GM10847 (cell line): ENCODE data around the gene LYVE1.

Experiments
- POLR2A ChIP-seq: IDR thresholded peaks from 2 replicates; pipeline ENCODE4 v1.6.1; 2011; ENCODE audit not compliant: insufficient read length; ENCODE audit errors: extremely low read depth

Gene LYVE1

DNA sequence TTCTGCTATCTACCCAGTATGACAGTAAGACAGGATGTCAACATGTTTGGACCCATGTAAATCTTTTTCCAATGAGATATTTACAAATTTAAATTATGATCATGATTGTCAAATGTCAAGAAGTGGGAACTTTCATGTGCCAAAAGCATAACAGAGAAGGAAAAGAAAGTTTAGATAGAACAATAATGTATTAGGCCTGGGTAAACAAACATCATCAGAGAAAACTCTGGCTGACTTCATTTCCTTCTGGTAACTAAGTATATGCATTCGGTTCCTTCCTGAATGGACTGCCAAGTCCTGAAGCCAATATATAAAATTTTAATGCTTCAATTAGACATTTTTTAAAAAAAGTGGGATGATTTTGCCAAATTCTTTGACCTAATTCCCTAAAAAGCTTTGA is 44.0 kb downstream of the LYVE1 start:
- TF ChIP-seq POLR2A: no peak

DNA sequence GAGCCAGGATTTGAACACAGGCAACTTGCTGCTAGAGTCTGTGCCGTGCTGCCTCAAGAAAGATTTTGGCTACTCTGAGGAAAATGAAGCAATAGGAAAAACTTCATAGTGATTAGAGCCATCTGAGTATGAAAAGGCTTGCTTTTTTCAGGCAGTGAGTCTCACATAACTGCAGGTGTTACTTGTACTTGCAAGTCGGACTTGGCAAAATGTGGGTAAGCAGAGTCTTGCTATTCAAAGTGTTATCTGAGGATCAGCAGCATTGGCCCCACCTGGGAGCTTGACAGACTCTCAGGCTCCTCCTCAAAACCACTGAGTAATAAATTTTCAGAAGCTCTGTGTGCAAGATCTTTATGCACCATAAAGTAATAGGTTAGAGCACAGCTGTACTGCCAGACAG is 45.5 kb downstream of the LYVE1 start:
- no peak for TF ChIP-seq POLR2A

DNA sequence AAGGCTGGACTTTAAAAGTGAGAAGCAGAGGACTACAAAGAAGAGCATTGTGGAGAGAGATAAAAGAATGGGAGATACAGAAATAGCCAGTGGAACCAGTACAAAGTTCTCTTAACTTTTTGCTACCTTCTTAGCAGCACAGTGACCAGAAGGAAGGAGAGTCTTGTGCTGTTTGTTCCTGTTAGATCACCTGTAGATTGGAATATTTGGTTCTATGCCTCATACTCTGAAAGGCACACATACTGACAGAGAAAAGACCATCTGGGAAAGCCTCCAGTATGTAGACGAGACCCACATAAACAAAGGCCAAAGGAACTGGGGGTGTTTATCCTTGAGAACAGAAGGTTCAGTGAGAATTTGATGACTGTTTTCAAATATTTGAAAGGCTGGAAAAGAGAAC is 46.2 kb downstream of the LYVE1 start:
- TF ChIP-seq POLR2A: no peak

DNA sequence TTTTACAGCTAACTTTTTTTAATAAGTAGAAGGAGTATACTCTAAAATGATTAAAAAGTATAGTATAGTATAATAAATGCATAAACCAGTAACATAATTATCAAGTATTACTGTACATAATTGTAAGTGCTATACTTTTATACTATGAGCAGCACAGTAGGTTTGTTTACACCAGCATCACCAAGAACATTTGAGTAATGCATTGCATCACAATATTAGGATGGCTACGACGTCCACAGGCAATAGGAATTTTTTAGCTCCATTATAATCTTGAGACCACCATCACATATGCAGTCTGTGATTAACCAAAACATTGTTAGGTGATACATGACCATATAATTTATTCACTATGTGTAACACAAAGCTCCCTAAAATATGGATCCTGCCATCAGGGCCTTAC is 47.9 kb downstream of the LYVE1 start:
- TF ChIP-seq POLR2A: no peak

DNA sequence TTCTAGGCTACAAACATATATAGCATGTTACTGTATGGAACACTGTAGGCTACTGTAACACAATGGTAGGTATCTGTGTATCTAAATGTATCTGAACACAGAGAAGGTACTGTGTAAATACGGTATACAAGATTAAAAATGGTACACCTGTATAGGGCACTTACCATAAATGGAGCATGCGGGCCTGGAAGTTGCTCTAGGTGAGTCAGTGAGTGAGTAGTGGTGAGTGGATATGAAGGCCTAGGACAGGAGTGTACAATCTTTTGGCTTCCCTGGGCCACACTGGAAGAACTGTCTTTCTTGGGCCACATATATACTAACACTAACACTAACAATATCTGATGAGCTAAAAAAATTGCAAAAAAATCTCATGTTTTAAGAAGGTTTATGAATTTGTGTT is 48.8 kb downstream of the LYVE1 start:
- no peak for TF ChIP-seq POLR2A

DNA sequence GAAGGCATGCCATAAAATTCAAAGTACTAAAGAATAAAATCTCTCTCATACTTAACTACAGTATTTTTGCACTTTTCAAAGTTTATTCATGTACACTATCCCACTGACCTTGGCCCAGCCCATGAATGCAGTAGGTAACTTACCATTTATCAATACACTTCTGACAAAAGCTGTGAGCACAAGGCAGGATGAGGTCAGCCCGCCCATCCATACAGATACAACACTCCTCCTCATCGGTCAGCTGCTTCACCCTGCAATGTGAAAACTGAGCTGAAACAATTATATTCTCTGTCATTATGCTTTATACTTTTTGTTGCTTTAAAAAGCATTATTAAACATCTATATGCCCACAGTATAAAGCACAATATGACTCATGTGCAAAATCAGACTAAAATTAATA is 49.6 kb downstream of the LYVE1 start:
- TF ChIP-seq POLR2A: no peak

DNA sequence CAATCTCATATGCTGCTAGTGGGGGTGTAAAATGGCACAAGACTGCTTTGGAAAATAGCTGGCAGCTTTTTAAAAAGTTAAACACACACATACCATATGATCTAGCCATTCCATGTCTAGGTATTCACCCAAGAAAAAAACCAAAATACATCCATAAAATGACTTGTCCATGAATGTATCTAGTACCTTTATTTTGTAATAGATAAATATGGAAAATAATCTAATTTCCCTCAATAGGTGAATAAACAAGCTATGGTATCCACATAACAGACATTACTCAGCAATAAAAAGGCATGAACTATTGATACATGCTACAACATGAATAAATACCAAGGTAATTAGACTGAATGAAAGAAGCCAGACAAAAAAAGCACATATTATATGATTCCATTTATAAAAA is 50.3 kb downstream of the LYVE1 start:
- no peak for TF ChIP-seq POLR2A

DNA sequence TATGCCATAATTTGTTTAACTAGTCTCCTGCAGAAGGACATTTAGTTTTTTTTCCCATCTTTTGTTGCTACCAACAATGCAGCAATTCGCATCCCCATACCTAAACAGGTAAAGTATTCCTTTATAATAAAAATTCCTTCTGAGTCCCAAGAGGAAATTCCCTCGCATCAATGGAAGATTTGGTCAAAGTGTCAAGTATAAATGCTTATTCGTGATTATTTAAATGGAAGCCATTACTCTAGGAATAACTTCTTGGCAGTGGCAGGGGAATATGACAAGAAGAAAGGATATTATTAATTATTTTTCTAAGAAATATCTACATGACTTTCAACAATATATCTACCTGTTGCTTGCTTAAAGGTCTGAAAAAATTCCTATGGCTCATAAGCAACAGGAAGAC is 53.0 kb downstream of the LYVE1 start:
- no peak for TF ChIP-seq POLR2A

DNA sequence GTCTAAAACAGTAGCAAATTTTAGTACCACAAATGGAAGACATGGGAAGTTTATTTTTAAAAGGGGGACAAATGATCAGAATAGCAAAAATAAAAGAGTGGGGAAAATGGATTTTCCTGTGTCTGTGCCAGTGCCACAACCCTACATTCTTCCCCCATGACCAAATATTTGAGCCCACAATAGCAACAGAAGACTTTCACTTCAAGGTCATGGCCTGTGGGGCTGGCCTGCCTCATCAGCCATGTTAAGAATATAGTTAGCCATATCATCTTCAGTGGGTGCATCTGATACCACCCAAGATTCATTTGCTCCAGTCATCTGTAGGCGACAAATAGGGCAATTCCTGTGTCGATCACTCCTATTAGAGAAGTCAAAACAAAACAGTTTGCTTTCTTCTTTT is 53.8 kb downstream of the LYVE1 start:
- TF ChIP-seq POLR2A: no peak

DNA sequence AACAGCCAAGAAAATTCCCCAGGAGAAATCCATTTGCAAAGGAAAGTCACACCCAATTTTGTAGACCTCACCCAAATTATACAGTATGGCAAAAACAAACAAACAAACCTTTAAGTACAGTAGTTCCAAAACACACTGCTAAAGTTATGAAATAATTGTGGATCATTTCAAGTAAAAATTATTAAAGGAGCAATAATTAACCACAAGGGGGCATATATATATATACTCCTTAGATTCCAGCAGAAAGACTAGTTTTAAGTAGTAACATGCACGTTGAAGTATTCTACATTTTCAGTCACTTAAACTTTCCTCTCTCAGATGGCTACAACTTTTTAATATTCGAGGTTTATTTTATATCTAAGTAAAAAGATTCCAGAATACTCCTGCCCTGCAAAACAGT is 54.3 kb downstream of the LYVE1 start:
- TF ChIP-seq POLR2A: no peak

DNA sequence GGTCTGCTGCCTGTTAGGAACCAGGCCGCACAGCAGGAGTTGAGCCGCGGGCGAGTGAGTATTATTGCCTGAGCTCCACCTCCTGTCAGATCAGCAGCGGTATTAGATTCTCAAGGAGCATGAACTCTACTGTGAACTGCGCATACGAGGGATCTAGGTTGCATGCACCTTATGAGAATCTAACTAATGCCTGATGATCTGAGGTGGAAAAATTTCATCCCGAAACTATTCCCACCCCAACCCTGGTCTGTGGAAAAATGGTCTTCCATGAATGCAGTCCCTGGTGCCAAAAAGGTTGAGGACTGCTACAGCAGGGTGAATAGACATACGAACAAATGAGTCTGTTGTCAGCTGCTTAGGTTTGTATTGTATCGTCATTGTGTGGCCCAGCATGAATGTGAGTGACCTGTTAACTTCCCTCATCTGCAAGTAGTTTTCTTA is 57.3 kb downstream of the LYVE1 start:
- TF ChIP-seq POLR2A: no peak
